Thoracic aorta endothelial cell (primary cell): ENCODE measurements around the gene C16orf86. TPM values are rescaled to one million over a fixed set of nuclear protein-coding genes. Genes with fewer than 3 reads are reported as not detected.

Source experiments
- total RNA-seq: library from RNA; depleted of rRNA; stranded (reverse); fragments of >200 nt; gene quantifications from 2 replicates; pipeline ENCODE4 v1.2.3, GENCODE V29; 2012

C16orf86 gene, protein sequence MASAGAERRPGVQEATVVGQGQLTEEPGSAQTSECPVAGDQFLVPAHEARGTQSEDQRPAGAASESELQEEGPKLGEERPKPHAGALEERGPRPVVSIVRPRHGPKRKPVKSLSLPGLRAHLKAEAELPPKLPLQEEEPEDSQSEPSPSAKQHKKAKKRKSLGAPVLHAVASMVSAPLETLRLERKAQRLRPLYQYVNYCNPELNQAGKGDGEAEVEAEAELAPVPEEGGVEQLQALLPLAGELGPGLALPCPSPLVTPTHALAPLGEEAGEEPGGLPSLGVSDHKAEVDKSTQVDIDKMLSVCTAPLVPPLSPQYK
- 1.1 and 2.0 TPM in 2 replicates for total RNA-seq

DNA sequence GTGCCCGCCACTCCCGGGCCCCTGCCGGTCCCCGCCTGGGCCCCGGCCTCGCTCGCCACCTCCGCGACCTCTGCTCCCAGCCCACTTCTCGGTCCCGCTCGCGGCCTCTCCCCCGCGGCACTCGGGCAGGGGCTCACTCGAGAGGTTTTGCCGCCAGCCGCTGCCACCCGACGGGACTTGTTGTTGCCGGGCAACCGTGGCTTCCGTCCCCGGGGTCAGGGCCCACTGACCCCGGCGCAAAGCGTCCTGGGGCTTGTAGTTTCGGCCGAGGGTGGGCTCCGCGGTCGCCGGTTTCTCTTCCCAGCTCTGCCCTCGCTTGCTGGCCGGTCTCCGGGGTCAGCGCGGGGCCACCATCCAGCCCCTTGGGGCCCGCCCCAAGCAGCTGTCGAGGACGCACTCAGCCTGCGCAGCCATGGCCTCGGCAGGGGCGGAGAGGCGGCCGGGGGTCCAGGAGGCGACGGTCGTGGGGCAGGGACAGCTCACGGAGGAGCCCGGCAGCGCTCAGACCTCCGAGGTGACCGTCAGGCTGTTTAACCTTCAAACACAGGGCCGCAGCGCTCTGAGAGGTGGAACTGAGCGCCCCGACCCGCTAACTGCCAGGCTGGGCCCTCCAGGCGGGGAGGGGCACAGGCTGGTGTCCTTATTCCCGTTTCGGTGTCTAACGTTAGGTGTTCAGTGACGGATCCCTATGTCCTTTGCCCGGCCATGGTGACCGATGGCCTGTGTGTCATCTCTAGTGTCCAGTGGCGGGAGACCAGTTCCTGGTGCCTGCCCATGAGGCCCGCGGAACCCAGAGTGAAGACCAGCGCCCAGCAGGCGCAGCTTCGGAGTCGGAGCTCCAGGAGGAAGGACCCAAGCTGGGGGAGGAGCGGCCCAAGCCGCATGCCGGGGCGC is at the start of gene C16orf86, which contains the start of gene ENKD1:
TSS of gene C16orf86 (plus strand) at position 256 of the 894 bp plus-strand sequence. CDS start at position 413, 157 bp downstream.
TSS of gene ENKD1 (minus strand) at position 192 of the 894 bp plus-strand sequence. CDS start 308 bp downstream, outside the sequence.

DNA sequence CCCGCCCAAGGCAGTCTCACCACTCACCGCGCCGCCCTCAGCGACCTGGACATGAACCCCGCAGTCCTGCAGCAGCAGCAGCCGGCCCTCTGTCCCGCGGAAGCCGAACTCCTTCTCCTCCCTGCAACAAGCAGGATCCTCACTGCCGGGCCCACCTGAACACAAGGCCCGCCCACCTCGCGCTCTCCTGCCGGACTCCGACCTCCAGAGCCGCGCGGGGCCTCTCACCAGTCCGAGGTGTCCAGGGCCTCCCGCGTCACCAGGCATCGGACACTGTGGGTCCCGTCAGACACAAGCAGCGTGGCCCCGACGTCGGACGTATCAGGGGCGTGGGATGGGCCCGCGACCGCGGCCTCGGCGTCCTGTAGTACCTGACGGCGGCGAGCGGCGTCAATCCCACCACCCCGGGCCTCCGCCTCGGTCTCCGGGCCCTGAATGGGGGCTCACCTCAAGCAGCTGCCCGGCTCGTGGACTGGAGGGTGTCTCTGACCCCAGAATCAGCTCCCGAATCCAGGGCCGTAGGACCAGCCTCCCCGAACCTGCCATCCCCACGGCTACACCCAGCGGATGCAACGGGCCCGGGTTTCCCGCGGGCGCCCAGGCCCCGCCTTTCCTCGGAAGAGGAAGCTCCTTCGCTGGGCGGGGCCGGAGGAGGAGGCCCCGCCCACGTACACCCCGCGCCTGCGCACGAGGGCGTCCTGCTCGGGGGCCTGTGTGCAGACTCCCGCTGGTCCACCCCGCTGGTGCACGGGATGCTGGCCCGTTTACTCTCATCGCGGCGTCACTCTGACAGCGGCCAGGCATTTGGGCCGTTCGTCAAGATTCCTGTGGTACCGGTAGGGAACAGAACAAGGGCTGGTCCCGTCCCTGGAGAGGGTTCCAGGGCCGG is 6.7 kb upstream of the C16orf86 start, which contains the start of gene ACD:
TSS of gene ACD (minus strand) at position 586 of the 889 bp plus-strand sequence. CDS start at position 546, 40 bp downstream.

DNA sequence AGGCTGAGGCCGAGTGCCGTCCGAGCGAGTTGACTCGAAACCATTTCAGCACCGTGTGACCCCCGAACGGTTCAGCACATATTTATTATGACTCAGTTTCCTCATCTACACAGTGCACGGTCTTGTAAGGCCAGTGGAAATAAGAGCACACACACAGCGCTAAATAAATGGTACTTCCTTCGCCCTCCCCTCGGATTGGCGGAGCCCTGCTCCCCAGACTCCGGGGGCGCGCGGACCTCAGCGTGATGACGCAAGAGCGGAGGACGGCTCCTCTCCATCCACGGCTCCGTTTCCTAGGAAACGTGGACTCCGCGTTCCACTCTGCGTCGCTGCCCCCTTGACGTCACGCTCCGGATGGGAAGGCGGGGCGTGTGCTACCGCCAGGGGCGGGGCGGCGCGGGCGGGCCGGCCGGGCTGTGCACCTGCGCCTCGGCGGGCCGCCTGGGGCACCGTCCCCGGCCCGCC is 6.0 kb upstream of the C16orf86 start, which contains the start of gene PARD6A:
TSS of gene PARD6A (plus strand) at position 397 of the 465 bp plus-strand sequence. CDS start 79 bp downstream, outside the sequence.

Other genes with a start within 250 kb of the C16orf86 start
- gene HSD11B2, start 235.7 kb upstream of the C16orf86 start, total RNA-seq: 0.07 TPM in 1 of 2 replicates, not detected in the other
- 80.5 and 92.9 TPM in 2 replicates for gene ATP6V0D1, start 185.7 kb upstream of the C16orf86 start, total RNA-seq
- not detected in 2 replicates for gene AGRP, start 183.3 kb upstream of the C16orf86 start, total RNA-seq
- gene RIPOR1, start 138.0 kb upstream of the C16orf86 start, total RNA-seq: 92.2 and 93.4 TPM in 2 replicates
- 51.0 and 51.2 TPM in 2 replicates for gene CTCF, start 104.3 kb upstream of the C16orf86 start, total RNA-seq
- gene CARMIL2, start 21.7 kb upstream of the C16orf86 start, total RNA-seq: 0.86 and 1.2 TPM in 2 replicates
- gene ACD, start 6.6 kb upstream of the C16orf86 start, total RNA-seq: 19.1 and 27.1 TPM in 2 replicates
- gene PARD6A, start 5.9 kb upstream of the C16orf86 start, total RNA-seq: 2.7 and 3.3 TPM in 2 replicates
- gene ENKD1, start 64 bp upstream of the C16orf86 start, total RNA-seq: 8.2 and 11.7 TPM in 2 replicates
- gene GFOD2, start 52.5 kb downstream of the C16orf86 start, total RNA-seq: 33.9 and 35.1 TPM in 2 replicates
- gene RANBP10, start 139.7 kb downstream of the C16orf86 start, total RNA-seq: 9.7 and 12.0 TPM in 2 replicates
- gene TSNAXIP1, start 140.1 kb downstream of the C16orf86 start, total RNA-seq: 0.13 and 0.14 TPM in 2 replicates
- 21.8 and 27.1 TPM in 2 replicates for gene THAP11, start 175.5 kb downstream of the C16orf86 start, total RNA-seq
- gene NUTF2, start 180.1 kb downstream of the C16orf86 start, total RNA-seq: 217 and 277 TPM in 2 replicates
- gene CENPT, start 180.9 kb downstream of the C16orf86 start, total RNA-seq: 29.0 and 31.2 TPM in 2 replicates
- gene EDC4, start 206.2 kb downstream of the C16orf86 start, total RNA-seq: 62.9 and 64.6 TPM in 2 replicates
- gene NRN1L, start 218.1 kb downstream of the C16orf86 start, total RNA-seq: 0.66 TPM in 1 of 2 replicates, not detected in the other
- 13.6 and 16.9 TPM in 2 replicates for gene PSKH1, start 226.4 kb downstream of the C16orf86 start, total RNA-seq